Esophagus muscularis mucosa (tissue), 3 donors: ENCODE data around the gene DDR1.

Experiments
- CTCF ChIP-seq, 3 experiments: fragments of 200-600 bp in 2 of 3; fragments of 450-650 bp in 1 of 3; sonication (generic) in 2 of 3; IDR thresholded peaks; one replicate each; pipeline ENCODE4 v1.5.1; 2017 to 2019; ENCODE audit warnings: antibody characterized with exemption in 3 of 3, mild to moderate bottlenecking in 2 of 3, moderate library complexity in 1 of 3
- POLR2A ChIP-seq: fragments of 450-650 bp; IDR thresholded peaks from one replicate; pipeline ENCODE4 v1.6.1; 2017; ENCODE audit warnings: antibody characterized with exemption, moderate library complexity, mild to moderate bottlenecking, low read depth

GRCh38 chr6:30914854-30915590, 30.7 kb downstream of the DDR1 start:
- TF ChIP-seq CTCF (IDR thresholded peaks at IDR 0.05): no peak
- no peak for TF ChIP-seq POLR2A
